Keratinocyte (primary cell): ENCODE measurements around the gene TMEM52B. TPM values are rescaled to one million over a fixed set of nuclear protein-coding genes. Genes with fewer than 3 reads are reported as not detected.

Experiments
- DNase-seq: peaks from one replicate; pipeline ENCODE4 v3.0.0-alpha.2; 2011; ENCODE audit warnings: low read depth, missing footprints, low spot score
- FAIRE-seq: peaks from 2 replicates; lab custom pipeline; 2011; peaks lifted over from hg19 to GRCh38; lab: Jason Lieb, UNC
- H2AFZ ChIP-seq: 2 replicates; pipeline ENCODE4 v1.6.0; 2012; ENCODE audit warnings: low read length, control low read depth, inconsistent platforms; ENCODE audit not compliant: control insufficient read depth
- H3K27ac ChIP-seq: 2 replicates; pipeline ENCODE4 v1.5.1; 2011; ENCODE audit warnings: low read length; ENCODE audit not compliant: control insufficient read depth, insufficient read depth
- H3K27me3 ChIP-seq: 3 replicates; pipeline ENCODE4 v1.6.0; 2011; ENCODE audit warnings: low read length; ENCODE audit not compliant: control insufficient read depth, insufficient read depth; ENCODE audit errors: extremely low read depth
- H3K36me3 ChIP-seq, 2 experiments: 2 replicates in 1 of 2; 3 replicates in 1 of 2; pipeline ENCODE4 v1.5.1; 2011; ENCODE audit warnings: low read length in 2 of 2, mild to moderate bottlenecking in 1 of 2; ENCODE audit not compliant: control insufficient read depth in 2 of 2, insufficient read depth in 2 of 2; ENCODE audit errors: extremely low read depth in 1 of 2
- H3K4me1 ChIP-seq: 3 replicates; pipeline ENCODE4 v1.5.1; 2011; ENCODE audit warnings: low read length; ENCODE audit not compliant: control insufficient read depth, insufficient read depth; ENCODE audit errors: extremely low read depth
- H3K4me2 ChIP-seq: 3 replicates; pipeline ENCODE4 v1.6.0; 2011; ENCODE audit warnings: low read depth, low read length; ENCODE audit not compliant: control insufficient read depth, insufficient read depth; ENCODE audit errors: extremely low read depth
- H3K4me3 ChIP-seq, 3 experiments: fragments of 200-600 bp in 1 of 3; sonication (generic) in 1 of 3; 2 replicates in 2 of 3; 3 replicates in 1 of 3; pipeline ENCODE4 v1.5.1; 2011 to 2016; ENCODE audit warnings: low read length in 3 of 3, mild to moderate bottlenecking in 3 of 3, control low read depth in 2 of 3, inconsistent platforms in 1 of 3, low read depth in 1 of 3, mixed read lengths in 1 of 3, mixed run types in 1 of 3, moderate library complexity in 1 of 3; ENCODE audit not compliant: control insufficient read depth in 2 of 3, insufficient read depth in 2 of 3; ENCODE audit errors: extremely low read depth in 1 of 3
- H3K79me2 ChIP-seq: 2 replicates; pipeline ENCODE4 v1.6.0; 2012; ENCODE audit warnings: low read length; ENCODE audit not compliant: control insufficient read depth, insufficient read depth
- H3K9ac ChIP-seq: 3 replicates; pipeline ENCODE4 v1.6.0; 2011; ENCODE audit warnings: low read length; ENCODE audit not compliant: control insufficient read depth, insufficient read depth; ENCODE audit errors: extremely low read depth
- H3K9me1 ChIP-seq: 3 replicates; pipeline ENCODE4 v1.6.0; 2011; ENCODE audit warnings: low read length; ENCODE audit not compliant: control insufficient read depth, insufficient read depth; ENCODE audit errors: extremely low read depth
- H3K9me3 ChIP-seq: 2 replicates; pipeline ENCODE4 v1.5.1; 2012; ENCODE audit warnings: low read depth, low read length; ENCODE audit not compliant: control insufficient read depth
- H4K20me1 ChIP-seq: 3 replicates; pipeline ENCODE4 v1.6.0; 2011; ENCODE audit warnings: low read length; ENCODE audit not compliant: control insufficient read depth, insufficient read depth; ENCODE audit errors: extremely low read depth
- CTCF ChIP-seq, 3 experiments: IDR thresholded peaks in 1 of 3; conservative IDR thresholded peaks in 1 of 3; optimal IDR thresholded peaks in 1 of 3; 2 replicates in 2 of 3; 3 replicates in 1 of 3; pipeline versions ENCODE3 to v1.5.1; 2011; ENCODE audit warnings: low read length in 3 of 3, mild to moderate bottlenecking in 3 of 3, moderate library complexity in 2 of 3, control low read depth in 1 of 3, inconsistent platforms in 1 of 3; ENCODE audit not compliant: insufficient read depth in 2 of 3; ENCODE audit errors: extremely low read depth in 1 of 3
- EZH2 ChIP-seq: IDR thresholded peaks from one replicate; pipeline ENCODE4 v1.6.1; 2012; ENCODE audit warnings: inconsistent platforms, mild to moderate bottlenecking, low read length, moderate library complexity
- dilution Hi-C: fragments of 300-500 bp; cut with MboI; formaldehyde crosslinking; loops from one replicate; pipeline ENCODE4 v1.7.0; 2020; ENCODE audit warnings: low sequenced_read_pairs; ENCODE audit not compliant: extremely low pct_ligation_motif_present
- polyA plus RNA-seq, 5 experiments: library from polyadenylated mRNA; depleted of rRNA in 3 of 5; stranded (reverse) in 3 of 5; stranded (forward) in 1 of 5; unstranded in 1 of 5; fragments of >200 nt; gene quantifications; 1 replicate in 1 of 5; 2 replicates in 3 of 5; 3 replicates in 1 of 5; pipeline versions ENCODE4 v1.2.1 to v1.2.3, GENCODE V29; 2011 to 2012; ENCODE audit warnings: missing spikeins in 2 of 5, low read depth in 1 of 5, low replicate concordance in 1 of 5

TMEM52B gene
- polyA plus RNA-seq, 1 donor (not counting 4 experiments of a cell fraction or from before 2014, with no cell fraction given): not detected

DNA sequence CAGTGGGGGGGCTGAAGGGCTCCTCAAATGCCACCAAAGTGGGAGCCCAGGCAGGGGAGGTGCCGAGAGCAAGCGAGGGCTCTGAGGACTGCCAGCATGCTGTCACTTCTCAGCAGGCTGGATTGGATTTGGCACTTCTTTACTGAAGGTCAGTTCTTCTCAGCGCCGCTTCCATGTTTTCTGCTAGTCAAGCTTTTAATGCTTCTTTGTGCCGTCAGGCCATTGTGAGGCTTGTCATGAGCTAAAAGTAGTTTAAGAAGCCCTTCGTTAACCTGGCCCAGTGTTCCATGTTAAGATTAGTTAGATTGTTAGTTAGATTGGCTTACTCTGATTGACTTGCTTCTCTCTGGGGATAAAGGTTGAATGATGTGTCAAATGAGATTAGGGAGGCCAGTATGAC is 47.3 kb downstream of the TMEM52B start:
- Histone ChIP-seq H3K27me3 (no peaks in the 10 kb centered on the region), H3K4me2 (no peak overlapping the region), H4K20me1 (no peaks in the 10 kb centered on the region), H3K9ac (no peak overlapping the region), H3K4me3 (no peak overlapping the region), H3K9me1 (no peaks in the 10 kb centered on the region), H3K79me2 (no peaks in the 10 kb centered on the region), H2AFZ (no peak overlapping the region), H3K4me1 (no peaks in the 10 kb centered on the region), H3K27ac (no peak overlapping the region), H3K9me3 (no peaks in the 10 kb centered on the region), H3K36me3 (peaks cover 0 to 7% of the 10 kb centered on the region in 2 experiments)
- TF ChIP-seq EZH2 (no peak), CTCF (optimal IDR thresholded peaks at IDR 0.05 in 1 of 3, IDR thresholded peaks at IDR 0.05 in 1 of 3, conservative IDR thresholded peaks at IDR 0.05 in 1 of 3; ENCODE audit: extremely low read depth in 1 of 3, insufficient read depth in 2 of 3, low read length in 3 of 3) (no peak)
- no peak for DNase-seq
- dilution Hi-C loops: loop anchor here (10.0 kb wide), 1 partner anchor 61 kb away; no protein-coding TSS in a partner anchor
- FAIRE-seq: no peak

DNA sequence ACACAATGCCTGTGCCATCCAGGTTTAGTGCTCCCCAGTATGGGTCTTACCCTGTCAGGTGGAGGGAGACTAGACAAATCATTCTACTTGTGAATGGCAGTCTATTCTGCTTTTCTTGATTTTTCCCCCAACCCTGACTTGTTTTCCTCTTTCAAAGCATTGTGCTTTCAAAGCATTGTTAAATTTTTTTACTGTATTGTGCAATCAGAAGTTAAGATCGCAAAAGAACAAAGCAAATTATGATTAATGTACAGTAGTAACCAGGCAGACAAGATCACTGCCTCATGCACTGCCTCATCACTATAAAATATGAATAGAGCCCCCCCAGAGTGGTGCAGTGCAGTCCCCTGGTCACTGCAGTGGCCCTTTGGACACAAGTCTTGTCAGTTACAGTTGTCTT is 47.9 kb downstream of the TMEM52B start:
- no peak for FAIRE-seq
- H3K4me1 ChIP-seq: no peaks in the 10 kb centered on the region
- dilution Hi-C loops: loop anchor here (10.0 kb wide), 1 partner anchor 62 kb away; no protein-coding TSS in a partner anchor

More for the DNA sequence above, 47.9 kb downstream of the TMEM52B start:
- no peaks in the 10 kb centered on the region for H4K20me1 ChIP-seq
- H3K27me3 ChIP-seq: no peaks in the 10 kb centered on the region
- H3K4me3 ChIP-seq: no peak overlapping the region
- H3K79me2 ChIP-seq: no peaks in the 10 kb centered on the region
- no peak overlapping the region for H2AFZ ChIP-seq
- H3K9ac ChIP-seq: no peak overlapping the region
- no peaks in the 10 kb centered on the region for H3K9me3 ChIP-seq
- H3K9me1 ChIP-seq: no peaks in the 10 kb centered on the region
- H3K27ac ChIP-seq: no peak overlapping the region
- H3K36me3 ChIP-seq: peaks cover 0 to 5% of the 10 kb centered on the region in 2 experiments
- no peak overlapping the region for H3K4me2 ChIP-seq
- no peak for TF ChIP-seq CTCF (optimal IDR thresholded peaks at IDR 0.05 in 1 of 3, IDR thresholded peaks at IDR 0.05 in 1 of 3, conservative IDR thresholded peaks at IDR 0.05 in 1 of 3; ENCODE audit: extremely low read depth in 1 of 3, insufficient read depth in 2 of 3, low read length in 3 of 3)
- TF ChIP-seq EZH2: no peak
- DNase-seq: no peak
